GM19023 (cell line): Measurements from ENCODE around the gene LYRM4.

Experiments
- ATAC-seq: cut with Tn5 transposase; IDR thresholded peaks from one replicate; pipeline ENCODE4 v1.9.1; 2021; ENCODE audit warnings: mild to moderate bottlenecking, moderate library complexity; ENCODE audit not compliant: unreplicated experiment

Gene LYRM4

DNA sequence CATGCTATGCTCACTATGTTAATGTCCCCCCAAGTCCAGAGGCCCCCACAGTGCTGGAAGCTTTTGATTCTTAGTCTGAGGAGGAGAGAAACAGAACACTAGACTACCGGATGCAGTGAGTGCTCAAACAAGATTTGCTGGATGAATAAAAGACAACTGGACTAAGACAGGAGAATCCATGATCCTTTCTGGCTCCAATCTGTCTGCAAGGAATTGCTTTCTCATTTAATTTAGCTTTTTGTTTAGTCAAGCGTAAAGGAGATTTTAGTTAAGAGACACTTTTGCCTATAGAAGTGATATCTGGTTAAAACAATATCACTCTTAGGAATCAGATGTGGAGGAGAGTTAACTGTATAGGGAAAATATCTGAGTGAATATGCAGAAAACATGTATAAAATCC lies 13.5 kb downstream of the LYRM4 start:
- ATAC-seq = no peak

DNA sequence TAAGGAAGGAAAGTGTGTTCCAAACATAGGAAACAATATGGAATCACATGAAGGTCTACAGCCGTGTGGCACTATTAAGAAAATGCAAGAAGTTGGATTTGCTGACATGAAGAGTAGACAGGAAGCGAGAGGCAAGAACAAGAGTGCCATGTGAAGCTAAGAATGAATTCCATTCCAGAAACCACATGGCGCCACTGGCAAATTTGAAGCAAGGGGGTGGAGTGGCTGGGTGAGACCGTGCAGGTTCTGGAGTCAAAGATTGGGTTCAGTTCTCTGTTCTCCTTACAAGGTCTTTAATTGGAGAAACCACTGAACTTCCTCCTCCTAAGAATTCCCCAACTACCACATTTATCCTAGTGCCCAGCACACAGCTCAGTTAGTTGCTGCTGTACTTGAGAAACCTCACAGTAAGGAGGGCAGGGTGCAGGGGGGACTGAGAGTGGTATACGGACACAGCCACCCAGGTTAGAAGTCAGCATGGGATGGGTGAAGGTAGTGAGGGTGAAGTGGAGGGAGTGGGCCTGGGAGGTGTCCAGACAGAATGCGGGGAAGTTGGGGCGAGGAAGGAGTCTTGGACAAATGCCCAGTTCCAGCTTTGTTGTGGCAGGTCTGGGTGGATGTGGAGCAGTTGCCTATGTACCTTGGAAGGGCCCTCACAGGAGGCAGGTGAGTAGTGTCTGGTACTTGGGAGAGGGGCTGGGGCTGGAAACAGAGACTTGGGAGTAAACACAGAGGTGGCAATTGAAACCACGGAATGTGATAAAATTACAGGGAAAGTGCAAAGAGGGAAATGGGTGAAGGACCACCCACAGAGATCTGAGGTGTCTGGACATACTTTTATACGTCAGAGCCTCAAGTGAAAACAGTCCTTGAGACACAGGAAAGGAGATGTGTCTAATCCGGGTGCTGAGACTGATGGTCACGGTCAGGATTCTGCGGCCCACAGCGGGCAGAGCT lies 14.3 kb downstream of the LYRM4 start:
- no peak for ATAC-seq

- ATAC-seq = no peak
Measured at GRCh38 chr6:5243069-5243468, 17.7 kb downstream of the LYRM4 start.

DNA sequence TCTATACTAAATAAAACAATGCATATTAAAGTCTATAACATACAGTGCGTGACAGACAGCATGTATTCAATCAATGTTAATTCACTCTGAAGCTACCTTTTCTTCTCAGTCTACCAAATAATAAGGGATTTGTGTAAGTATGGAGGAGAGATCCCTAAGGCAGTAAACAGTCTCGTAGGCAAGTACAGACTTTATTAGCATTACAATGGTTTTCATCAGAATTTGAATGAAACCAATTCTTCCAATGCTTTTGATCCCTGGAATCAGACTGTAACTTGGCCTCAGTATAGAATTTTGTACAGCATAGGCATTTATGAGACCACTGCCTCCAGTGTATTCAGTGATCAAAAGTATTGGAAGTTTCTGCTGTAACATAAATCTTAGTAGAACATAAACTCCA lies 19.5 kb downstream of the LYRM4 start:
- no peak for ATAC-seq

- no peak for ATAC-seq
Measured at GRCh38 chr6:5238336-5238735, 22.4 kb downstream of the LYRM4 start.

DNA sequence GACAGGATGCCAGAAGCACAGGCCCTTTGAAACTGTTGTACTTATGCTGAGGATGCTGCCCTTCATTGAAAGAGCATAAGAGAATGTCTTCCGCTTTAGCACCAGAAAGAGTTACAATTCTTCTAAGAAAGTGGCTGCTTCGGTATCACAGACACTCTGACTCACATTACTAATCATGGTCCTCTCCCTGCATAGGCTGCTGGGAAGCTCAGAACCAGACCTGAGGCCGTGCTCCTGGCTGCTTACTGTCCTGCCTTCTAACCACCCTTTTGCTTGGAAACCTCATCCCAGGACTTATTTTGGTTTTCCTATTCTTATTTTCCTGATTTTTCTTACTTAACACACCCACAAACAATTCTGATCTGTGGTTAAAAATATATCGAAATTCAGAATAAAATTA lies 22.9 kb downstream of the LYRM4 start:
- ATAC-seq = no peak

GRCh38 chr6:5235830-5236229 lies 24.9 kb downstream of the LYRM4 start:
- ATAC-seq = no peak

GRCh38 chr6:5234874-5235273 lies 25.9 kb downstream of the LYRM4 start:
- no peak for ATAC-seq

GRCh38 chr6:5231289-5231688 lies 29.5 kb downstream of the LYRM4 start:
- no peak for ATAC-seq

DNA sequence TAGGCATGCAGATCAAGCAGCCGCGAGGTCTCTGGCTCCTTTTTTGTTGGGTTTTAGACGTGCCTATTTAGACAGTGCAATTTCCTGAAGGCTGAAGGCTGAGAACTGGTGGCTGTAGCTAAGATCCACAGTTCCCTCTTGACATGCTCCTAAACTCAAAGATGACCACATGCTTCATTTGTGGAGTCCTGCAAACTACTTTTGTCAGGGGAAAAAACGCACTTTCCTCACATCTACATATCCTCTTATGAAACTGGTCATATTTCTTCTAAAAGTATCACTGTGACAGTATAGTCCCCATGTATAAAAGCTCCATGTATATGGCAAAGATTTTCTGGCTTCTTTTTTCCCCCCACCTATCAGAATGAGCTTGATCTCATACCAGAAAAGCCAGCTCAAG lies 30.7 kb downstream of the LYRM4 start:
- no peak for ATAC-seq

- ATAC-seq = no peak
Measured at GRCh38 chr6:5229356-5229755, 31.4 kb downstream of the LYRM4 start.

DNA sequence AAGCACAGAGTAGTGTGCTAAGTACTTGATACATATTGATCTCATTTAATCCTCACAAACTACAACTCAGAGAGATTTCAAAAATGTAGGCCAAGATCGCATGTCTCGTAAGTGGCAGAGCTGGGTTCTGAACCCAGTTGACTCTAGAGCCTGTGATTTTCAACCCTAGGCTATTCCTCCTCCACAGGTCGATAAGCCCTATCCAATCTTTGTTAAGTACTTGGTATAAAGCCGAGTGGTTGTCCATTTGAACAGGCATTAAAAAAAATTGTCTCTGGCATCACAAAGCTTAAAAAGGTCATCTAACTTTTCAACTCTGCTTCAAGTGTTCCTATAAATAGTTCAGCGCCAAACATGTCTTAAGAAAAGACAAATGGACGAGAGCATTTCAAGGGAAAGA lies 37.4 kb downstream of the LYRM4 start:
- ATAC-seq = no peak

DNA sequence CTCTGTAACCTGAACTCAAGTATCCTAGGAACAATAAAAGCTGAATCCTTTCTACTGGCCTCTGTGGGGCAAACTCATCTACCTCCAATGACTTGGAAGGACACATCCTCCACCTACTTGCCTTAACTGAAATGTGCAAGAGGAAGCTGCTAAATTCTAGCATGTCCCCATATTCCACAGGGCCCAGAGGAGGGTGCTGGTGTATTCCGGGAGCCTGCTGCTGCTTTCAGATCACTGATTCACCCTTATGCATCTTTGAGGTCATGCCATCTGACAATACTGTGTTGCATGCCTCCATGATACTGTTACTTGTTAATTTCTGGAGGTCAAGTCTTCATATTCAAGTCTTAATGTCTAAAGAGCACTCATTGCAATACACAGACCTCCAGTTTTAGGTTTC lies 40.3 kb downstream of the LYRM4 start:
- ATAC-seq = no peak

DNA sequence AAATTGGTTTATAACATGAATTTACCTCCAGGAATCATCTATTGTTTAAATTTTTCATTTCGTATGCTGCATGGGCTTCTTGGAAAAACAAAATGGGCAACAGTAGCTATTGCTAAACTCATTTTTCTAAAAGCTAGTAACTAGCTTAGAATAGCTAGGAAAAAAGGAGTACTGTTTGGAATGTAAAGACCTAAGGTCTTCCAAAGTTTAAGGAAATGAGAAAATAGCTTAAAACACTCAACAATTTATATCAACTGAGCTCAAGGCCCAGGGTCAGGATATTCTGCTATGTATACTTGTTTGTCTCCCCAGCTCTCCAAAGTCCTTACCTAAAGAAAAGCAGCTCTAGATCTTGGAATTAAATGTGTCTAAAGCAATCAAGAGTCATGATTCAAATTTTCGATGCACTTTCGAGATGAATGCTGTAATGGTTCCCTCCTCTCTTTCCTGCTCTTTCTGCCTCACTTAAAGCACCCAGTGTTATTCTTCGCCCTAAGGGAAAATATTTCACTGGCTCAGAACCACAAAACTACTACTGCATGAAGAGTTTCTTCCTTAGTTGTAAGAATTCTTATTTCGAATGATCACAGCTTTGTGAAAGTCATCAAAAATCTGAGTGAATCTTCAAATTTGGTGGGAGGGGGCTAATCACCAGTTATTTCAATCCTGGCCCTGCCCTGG lies 41.6 kb downstream of the LYRM4 start:
- ATAC-seq = no peak

GRCh38 chr6:5217356-5217755 lies 43.4 kb downstream of the LYRM4 start:
- no peak for ATAC-seq

DNA sequence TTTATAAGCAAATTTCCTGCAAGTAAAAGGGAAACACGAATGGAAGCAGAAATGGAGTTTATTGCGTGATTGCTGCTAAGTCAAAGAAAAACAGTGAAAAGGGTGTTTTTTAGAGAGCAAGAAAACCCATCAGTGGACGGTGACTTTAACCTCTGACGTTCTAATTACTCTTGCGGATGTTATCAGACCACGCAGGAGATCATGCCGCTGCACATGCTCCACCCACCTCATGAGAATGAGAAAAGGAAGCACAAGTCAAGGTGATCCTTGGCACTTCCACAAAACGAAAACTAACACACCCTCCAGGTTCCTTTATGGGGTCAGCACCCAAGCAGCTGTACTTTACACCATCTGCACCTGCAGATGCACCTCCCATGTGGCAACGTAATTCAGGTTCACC lies 45.0 kb downstream of the LYRM4 start:
- no peak for ATAC-seq

GRCh38 chr6:5215159-5215558 lies 45.6 kb downstream of the LYRM4 start:
- no peak for ATAC-seq

- no peak for ATAC-seq
Measured at GRCh38 chr6:5214570-5215052, 46.1 kb downstream of the LYRM4 start.

DNA sequence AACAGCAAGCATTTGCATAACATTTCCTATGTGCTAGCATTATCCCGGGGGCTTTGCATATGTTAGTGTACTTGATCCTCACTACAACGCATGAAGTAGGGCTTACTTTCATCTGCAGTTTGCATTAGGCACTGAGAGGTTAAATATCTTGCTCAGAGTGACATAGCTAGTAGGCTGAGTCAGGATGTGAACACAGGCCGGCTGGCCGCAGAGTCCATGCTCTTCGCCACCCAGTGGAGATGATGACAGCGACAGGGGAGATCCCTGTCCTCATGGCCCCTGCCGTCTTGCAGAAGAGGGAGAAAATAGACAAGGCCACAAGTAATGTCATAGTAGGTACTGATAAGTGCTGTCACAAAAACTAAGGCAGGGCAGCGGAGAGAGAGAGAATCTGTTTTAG lies 46.9 kb downstream of the LYRM4 start:
- ATAC-seq = no peak

DNA sequence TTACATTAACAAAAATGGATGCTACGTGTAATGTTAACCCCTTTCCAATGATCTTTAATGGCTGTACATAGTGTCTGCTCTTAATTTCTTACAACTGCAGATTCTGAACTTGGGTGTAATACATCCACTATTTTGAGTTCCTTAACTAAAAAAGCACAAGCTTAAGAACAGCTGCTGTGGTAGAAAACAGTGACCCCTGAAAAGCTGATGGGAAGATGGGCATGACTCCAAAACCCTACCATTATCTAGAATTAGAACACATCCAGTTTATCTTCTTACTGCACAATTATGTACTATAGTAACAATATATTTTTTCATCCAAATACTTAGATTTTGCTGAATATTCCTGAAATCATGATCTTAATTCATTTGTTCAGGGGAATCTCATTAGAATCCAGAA lies 49.3 kb downstream of the LYRM4 start:
- ATAC-seq = no peak

DNA sequence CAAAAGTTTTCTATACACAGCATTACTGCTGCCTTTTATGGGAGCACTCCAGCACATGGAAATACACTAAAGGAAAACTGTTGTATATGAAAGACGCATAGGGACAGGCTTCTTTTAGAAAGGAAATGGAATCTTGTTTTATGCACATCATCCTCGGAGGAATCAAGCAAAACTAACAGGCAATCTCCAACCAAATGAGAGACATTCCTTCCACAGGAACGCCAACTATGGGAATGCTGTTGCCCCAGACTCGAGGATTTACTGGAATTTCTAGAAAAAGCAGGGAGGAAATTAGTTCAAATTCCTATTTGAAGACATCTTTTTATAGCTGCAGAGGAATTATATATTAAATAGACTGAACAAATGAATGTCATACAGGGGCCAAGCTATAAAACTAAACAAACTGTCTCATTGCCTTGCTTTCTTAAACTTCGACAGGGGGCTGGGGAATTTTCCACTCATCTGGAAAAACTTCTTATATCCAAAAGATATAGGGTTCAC lies 52.2 kb downstream of the LYRM4 start:
- ATAC-seq = no peak

GRCh38 chr6:5208057-5208456 lies 52.7 kb downstream of the LYRM4 start:
- ATAC-seq = no peak
